DMS153 (cell line): Measurements from ENCODE around the gene TMPRSS2.

Experiments used
- DNase-seq: peaks from one replicate; lab custom pipeline; 2025; lab: John Stamatoyannopoulos, UW

TMPRSS2 gene

DNA sequence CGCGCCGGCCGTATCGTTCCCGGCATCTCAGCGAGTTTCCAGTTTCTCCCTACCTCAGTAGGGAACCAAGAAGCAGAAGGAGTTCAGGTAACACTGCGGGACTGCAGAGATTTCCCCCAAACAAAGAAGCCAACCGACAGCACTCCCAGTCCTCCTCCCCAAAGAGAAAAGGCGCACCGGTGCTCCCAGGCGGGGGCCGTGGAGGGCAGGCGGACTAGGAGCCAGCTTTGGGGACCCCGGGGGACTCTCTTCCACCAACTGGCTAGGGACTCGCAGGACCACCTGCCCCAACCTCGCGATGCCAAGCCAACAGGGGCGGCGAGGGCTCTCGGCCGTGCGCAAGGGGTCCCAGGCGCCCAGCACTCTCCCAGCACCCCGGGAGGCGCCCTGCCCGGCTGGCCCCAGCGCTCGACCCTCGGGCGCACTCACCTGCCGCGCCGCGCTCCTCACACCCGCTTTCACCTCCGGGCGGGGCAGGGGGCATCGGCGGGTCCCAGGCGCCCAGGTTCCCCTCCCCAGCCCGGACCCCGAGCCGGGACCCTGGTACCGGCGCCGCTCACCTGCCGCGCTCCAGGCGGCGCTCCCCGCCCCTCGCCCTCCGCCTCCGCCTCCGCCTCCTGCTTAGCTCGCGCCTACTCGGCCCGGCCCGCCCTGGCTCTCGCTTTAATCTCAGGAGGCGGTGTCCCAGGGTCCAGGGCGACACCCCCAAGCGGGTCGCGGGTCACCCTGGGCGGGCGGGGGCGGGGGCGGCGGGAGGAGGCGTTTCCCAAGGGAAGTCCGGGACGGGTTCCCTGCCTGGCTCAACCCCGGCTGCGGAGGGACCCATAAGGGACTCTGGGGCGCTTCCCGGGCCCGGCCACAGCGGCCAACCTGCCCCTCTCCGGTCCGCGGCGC, at the start of gene TMPRSS2:
TSS of gene TMPRSS2 (minus strand) at position 638 of the 894 bp plus-strand sequence. CDS start 10,025 bp downstream, outside the sequence.
- no peak for DNase-seq

DNA sequence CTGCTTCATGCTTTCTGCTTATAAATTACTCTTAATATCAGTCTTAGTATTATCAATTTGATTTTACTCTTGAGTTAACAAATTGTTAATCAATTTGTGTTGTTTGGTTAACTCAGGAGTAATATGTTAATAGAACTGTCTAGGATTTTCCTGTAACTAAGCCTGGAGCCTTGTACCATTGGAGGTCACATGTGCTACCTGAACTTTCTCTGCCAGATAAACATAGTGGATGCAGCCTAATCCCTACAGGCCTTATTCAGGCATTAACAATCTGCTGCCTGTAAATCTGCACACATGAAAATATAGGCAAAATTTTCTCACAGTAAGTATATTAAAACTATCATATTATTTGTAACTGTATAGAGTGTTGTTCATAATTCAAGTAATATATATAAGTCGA, 47.1 kb upstream of the TMPRSS2 start:
- DNase-seq, result no peak

- DNase-seq, result no peak
Observed at GRCh38 chr21:41552254-41552653, 44.3 kb upstream of the TMPRSS2 start.

DNA sequence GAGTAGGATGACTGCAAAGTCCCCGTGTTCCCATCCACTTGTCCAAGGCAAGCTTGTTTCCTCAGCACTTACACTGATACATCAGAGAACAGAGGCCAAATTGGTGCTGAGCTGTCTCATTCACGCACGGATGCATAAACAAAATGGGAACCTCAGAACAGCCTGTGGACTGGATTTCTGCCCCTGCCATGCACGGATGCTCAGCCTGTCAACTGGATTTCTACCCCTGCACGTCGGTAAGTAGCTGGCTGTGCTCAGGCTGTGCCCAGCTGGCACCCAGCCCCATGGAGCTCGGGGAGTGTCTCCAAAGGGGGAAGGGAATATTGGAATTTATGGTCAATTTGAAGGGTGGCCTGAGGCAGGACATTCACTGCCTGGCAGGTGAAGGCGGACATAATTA, 40.8 kb upstream of the TMPRSS2 start:
- DNase-seq, result no peak

DNA sequence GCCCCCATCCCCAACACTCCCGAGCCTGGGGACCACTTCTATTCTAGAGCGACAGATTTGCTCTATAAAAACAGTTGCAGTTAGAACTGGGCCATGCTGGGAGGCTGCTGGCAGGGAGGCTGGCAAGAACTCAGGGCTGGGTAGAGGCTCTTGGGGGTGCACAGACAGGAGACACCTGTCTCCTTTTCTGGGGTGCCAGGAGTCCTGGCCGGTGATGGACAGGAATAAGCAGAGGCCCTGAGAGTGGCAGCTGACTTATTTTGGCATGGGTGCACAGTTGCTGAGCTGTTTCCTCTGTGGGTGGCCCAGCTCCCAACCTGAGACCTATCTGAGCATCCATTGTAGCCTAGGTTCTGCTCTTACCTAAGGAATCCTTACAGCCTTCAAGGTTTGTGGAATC, 39.2 kb upstream of the TMPRSS2 start:
- no peak for DNase-seq

- DNase-seq, result no peak
Observed at GRCh38 chr21:41545500-41546359, 37.8 kb upstream of the TMPRSS2 start.

DNA sequence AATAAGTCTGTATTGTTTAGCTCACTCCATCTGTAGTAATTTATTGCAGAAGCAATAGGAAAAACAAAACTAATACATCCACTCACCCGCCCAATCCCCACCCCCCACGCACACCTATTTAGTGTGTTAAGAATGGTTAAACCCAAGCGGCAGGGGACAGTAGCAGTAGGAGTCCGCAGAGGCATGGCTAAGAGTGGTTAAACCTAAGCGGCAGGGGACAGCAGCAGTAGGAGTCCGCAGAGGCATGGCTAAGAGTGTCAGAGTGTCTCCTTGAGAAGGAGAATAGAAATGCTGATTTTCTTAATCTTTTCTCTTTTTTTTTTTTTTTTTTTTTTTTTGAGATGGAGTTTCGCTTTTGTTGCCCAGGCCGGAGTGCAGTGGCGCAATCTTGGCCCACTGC, 34.8 kb upstream of the TMPRSS2 start:
- DNase-seq, result no peak

- DNase-seq, result no peak
Observed at GRCh38 chr21:41537356-41537755, 29.4 kb upstream of the TMPRSS2 start.

- DNase-seq, result no peak
Observed at GRCh38 chr21:41536827-41537103, 28.8 kb upstream of the TMPRSS2 start.

DNA sequence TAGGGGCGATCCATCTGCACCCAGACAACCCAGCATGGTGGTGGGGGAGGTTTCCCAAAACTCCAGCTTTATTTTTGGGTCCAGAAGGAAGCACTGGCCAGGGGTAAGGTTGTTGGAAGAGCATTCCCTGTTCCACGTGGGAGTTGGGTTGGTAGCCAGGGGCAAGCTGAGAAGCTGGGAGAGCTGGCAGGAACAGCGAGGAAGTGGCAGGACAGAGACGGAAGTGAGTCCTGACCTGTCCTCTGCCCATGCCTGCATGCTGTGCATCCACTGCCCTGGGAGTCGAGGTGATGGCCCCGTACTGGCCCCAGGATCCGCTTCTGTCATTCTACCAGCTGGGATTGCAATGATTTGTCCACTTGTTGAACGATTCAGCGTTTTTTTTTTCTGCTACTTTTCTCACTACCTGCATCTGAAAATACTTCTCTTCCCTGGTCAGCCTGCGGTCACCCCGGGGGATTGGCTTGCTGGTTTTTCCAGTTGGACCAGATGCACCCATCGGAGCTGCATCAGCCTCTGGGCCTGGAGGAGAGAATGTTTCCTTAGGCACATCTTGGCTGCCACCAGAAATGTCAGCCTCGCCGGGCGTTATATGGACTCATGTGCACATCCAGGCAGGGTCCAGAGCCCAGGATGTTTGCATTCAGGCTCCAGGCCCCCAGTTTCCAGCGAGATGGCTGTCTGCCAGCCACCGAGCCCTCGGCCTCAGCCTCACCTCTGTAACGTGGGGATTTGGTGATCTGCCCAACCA, 28.3 kb upstream of the TMPRSS2 start:
- no peak for DNase-seq

DNA sequence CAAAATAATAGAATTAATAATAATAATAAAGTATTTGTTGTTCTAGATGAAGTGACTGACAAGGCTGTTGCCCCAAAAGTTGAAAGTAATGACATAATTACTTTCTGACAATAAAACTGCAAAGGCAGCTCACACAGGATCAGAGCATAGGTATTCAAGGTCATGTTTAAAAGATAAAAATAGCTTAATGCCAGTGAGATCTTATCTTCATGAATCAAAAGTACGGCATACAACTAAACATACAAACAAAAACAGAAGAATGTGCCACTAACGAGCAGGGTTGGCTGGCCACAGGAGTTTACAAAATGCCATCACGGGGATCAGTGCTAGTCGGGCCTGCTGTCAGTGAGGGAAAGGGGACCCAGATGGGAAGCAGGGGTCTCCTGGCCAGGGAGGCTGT, 22.4 kb upstream of the TMPRSS2 start:
- DNase-seq, result no peak

- no peak for DNase-seq
Observed at GRCh38 chr21:41529769-41530168, 21.8 kb upstream of the TMPRSS2 start.

- no peak for DNase-seq
Observed at GRCh38 chr21:41526478-41527087, 18.6 kb upstream of the TMPRSS2 start.

DNA sequence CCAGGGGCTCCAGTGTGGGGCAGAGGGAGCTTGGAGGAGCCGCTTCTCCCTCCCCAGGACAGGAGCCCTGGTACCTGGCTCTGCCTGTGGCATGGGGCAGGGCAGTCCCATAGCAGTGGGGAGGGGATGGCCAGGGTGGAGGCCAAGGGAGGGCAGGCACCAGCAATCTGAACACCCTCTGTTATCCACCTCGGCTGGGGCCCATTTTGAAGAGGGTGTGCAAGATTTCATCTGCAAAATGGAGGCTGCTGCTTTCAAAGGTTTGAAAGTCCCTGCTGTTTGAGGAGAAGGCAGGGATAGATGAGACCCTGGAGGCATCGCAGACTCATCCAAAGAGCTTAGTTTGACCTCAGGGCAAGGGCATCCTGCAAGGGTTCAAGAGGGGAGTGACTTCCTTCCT, 15.2 kb upstream of the TMPRSS2 start:
- DNase-seq, result no peak

GRCh38 chr21:41521489-41522027, 13.6 kb upstream of the TMPRSS2 start:
- no peak for DNase-seq

DNA sequence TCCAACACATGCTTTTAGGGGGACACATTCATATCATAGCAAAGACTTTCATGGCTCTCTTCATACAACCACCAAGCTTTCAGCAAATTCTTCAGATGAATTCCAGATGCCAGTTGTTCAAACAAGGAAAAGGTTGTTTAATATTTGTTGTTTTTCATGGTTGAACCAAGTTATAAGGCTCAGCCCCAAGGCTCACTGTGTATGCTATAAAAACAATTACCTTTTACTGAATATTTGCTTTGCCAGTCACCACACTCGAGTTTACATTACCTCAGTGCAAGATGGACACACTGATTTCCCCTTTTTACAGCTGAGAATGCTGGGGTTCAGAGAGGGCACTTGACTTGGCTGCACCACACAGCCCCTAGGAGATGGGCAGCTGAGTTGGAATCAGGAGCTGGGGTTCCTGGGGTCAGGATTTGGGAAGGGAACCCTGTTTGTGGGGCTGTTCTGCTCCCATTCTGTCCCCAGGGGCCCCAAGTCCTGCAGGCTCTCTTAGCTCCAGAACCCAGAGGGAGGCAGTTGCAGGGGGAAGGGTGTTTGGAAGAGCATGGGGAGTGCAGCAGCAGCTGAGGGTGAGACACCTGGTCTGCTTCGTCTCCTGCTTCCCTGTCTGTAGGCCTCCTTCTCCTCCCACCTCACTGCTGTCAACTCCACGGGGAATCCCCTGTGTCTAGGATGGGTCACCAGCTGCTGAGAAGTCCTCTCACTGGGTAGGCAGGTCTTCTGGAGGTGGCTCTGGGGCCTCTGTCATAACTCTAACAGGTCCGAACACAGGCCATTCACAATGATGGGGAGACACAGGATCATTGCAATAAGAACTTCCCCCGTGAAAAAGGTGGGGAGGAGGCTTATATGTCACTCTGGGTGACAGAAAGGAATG, 12.8 kb upstream of the TMPRSS2 start:
- no peak for DNase-seq

- no peak for DNase-seq
Observed at GRCh38 chr21:41519806-41520559, 12.0 kb upstream of the TMPRSS2 start.

GRCh38 chr21:41518757-41519156, 10.8 kb upstream of the TMPRSS2 start:
- DNase-seq, result no peak

DNA sequence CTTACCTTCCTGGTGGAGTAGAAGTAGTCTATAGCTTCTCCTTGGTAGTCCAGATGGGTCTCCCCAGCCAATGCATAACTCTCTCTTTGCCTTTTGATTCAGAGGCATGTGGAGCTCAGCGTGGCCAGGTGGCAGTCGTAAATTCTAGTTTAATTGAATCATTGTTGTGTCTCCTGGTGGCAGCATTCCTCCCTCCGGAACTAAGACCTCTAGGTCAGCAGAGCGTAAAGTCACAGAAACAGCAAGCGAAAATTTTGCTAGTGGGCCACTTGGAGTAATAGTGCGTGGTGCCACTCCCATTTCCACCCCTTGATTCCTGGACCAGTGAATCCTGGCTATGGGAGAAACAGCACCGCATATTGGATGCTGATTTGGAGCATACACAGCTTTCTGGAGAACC, 3.9 kb upstream of the TMPRSS2 start:
- no peak for DNase-seq

GRCh38 chr21:41510500-41510899, 2.5 kb upstream of the TMPRSS2 start:
- no peak for DNase-seq
